MCF 10A (cell line): ENCODE data around the gene IGFBP6. TPM values are rescaled to one million over a fixed set of nuclear protein-coding genes. Genes with fewer than 3 reads are reported as not detected.

ENCODE experiments used
- BruUV-seq: library from RNA; stranded (reverse); fragments of 400-500 nt; replicated peaks from 2 replicates; lab custom pipeline; 2021; lab: Mats Ljungman, UMichigan
- CTCF ChIA-PET: fragments of 300-600 bp; sonication (Branson Sonifier 250); formaldehyde crosslinking; extraction: SDS; loops from one replicate; lab custom pipeline; 2021; ENCODE audit warnings: antibody characterized with exemption, inconsistent platforms; lab: Yijun Ruan, JAX
- POLR2A ChIA-PET: fragments of 300-600, 350-650 bp; sonication (Branson Sonifier 250); formaldehyde crosslinking; extraction: SDS; loops from one replicate; lab custom pipeline; 2020; ENCODE audit warnings: antibody characterized with exemption, inconsistent platforms; lab: Yijun Ruan, JAX
- DNase-seq: peaks from one replicate; pipeline ENCODE4 v3.0.0-alpha.2; 2018; ENCODE audit not compliant: unreplicated experiment
- H3K27ac Mint-ChIP-seq: one replicate; pipeline ENCODE4 v1.8.0; 2022; ENCODE audit warnings: mild to moderate bottlenecking, low read depth, mixed read lengths; ENCODE audit not compliant: unreplicated experiment
- H3K27me3 Mint-ChIP-seq: one replicate; pipeline ENCODE4 v1.8.0; 2022; ENCODE audit warnings: mixed read lengths; ENCODE audit not compliant: insufficient read depth, unreplicated experiment
- H3K36me3 Mint-ChIP-seq: one replicate; pipeline ENCODE4 v1.8.0; 2022; ENCODE audit warnings: mild to moderate bottlenecking, moderate library complexity, mixed read lengths; ENCODE audit not compliant: insufficient read depth, unreplicated experiment
- H3K4me1 Mint-ChIP-seq: one replicate; pipeline ENCODE4 v1.8.0; 2022; ENCODE audit warnings: mixed read lengths; ENCODE audit not compliant: insufficient read depth, unreplicated experiment
- H3K4me3 Mint-ChIP-seq: one replicate; pipeline ENCODE4 v1.8.0; 2022; ENCODE audit warnings: mild to moderate bottlenecking, moderate library complexity, mixed read lengths; ENCODE audit not compliant: unreplicated experiment
- H3K9me3 Mint-ChIP-seq: one replicate; pipeline ENCODE4 v1.8.0; 2022; ENCODE audit warnings: mixed read lengths; ENCODE audit not compliant: unreplicated experiment
- CTCF ChIP-seq: fragments of 200-600 bp; IDR thresholded peaks from one replicate; pipeline ENCODE4 v1.8.0; 2022; ENCODE audit warnings: antibody characterized with exemption, mild to moderate bottlenecking; ENCODE audit not compliant: unreplicated experiment
- intact Hi-C: fragments of 100-400 bp; cut with micrococcal nuclease; formaldehyde crosslinking; loops from 2 replicates; pipeline ENCODE4 v1.14.1; 2022
- total RNA-seq: library from RNA; stranded (reverse); gene quantifications from 2 replicates; pipeline ENCODE4 v1.2.3, GENCODE V29; 2022

IGFBP6 gene
- total RNA-seq, 1 experiment from 2014 or later, result 6.4 TPM

DNA sequence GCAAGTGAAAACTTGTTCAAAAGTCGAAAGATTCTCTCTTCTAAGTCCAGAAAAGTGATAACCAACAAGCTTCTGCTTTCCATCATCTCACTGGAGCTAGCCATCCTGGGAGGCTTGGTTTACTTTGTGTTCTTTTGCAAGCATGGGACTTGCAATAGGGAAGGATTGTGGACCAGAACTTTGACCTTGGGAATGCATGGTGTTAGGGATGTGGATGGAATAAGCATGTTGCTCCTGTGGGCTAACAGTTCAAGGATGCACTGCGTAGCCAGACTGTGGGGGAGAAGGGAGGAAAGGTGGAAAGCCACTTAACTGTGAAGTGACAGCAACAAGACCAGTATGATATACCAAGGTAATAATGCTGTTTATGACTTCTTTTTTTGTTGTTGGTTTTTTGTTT is 34.4 kb downstream of the IGFBP6 start:
- H3K4me3 Mint-ChIP-seq, result no peak overlapping the region
- no peaks in the 10 kb centered on the region for H3K4me1 Mint-ChIP-seq
- no peaks in the 10 kb centered on the region for H3K9me3 Mint-ChIP-seq
- H3K36me3 Mint-ChIP-seq, result no peaks in the 10 kb centered on the region
- intact Hi-C loops, result no loop called here
- CTCF ChIA-PET, result interaction anchor here (1.2 kb wide), 1 partner anchor 27 kb away, joined by 4 read pairs; no protein-coding TSS in a partner anchor
- H3K27ac Mint-ChIP-seq, result no peak overlapping the region
- BruUV-seq, result no TSS peak
- DNase-seq, result no peak
- POLR2A ChIA-PET, result interaction anchor here (0.6 kb wide), 1 partner anchor 11 kb away, joined by 3 read pairs; no protein-coding TSS in a partner anchor
- TF ChIP-seq CTCF, result no peak
- H3K27me3 Mint-ChIP-seq, result peaks cover 36% of the 10 kb centered on the region

GRCh38 chr12:53133722-53134121 is 36.3 kb downstream of the IGFBP6 start:
- no peak for DNase-seq
- no TSS peak for BruUV-seq
- POLR2A ChIA-PET, result no interaction called here
- no peaks in the 10 kb centered on the region for H3K4me1 Mint-ChIP-seq
- H3K4me3 Mint-ChIP-seq, result no peak overlapping the region
- H3K27ac Mint-ChIP-seq, result no peak overlapping the region
- intact Hi-C loops, result no loop called here
- no peaks in the 10 kb centered on the region for H3K9me3 Mint-ChIP-seq
- H3K27me3 Mint-ChIP-seq, result peaks cover 17% of the 10 kb centered on the region
- H3K36me3 Mint-ChIP-seq, result no peaks in the 10 kb centered on the region
- CTCF ChIA-PET, result no interaction called here
- no peak for TF ChIP-seq CTCF

- no peak overlapping the region for H3K4me3 Mint-ChIP-seq
Measured at GRCh38 chr12:53143355-53143754, 45.9 kb downstream of the IGFBP6 start.

More at GRCh38 chr12:53143355-53143754, 45.9 kb downstream of the IGFBP6 start:
- BruUV-seq, result no TSS peak
- Mint-ChIP-seq H3K9me3 (no peaks in the 10 kb centered on the region), H3K27ac (no peak overlapping the region), H3K4me1 (peaks cover 6% of the 10 kb centered on the region), H3K36me3 (peaks cover 7% of the 10 kb centered on the region), H3K27me3 (no peaks in the 10 kb centered on the region)
- ChIA-PET POLR2A (interaction anchor here (0.7 kb wide), 1 partner anchor 15 kb away, joined by 4 read pairs; no protein-coding TSS in a partner anchor), CTCF (interaction anchor here (0.5 to 0.7 kb wide), 2 partner anchors 19 to 23 kb away, joined by 4 read pairs; no protein-coding TSS in a partner anchor)
- no peak for DNase-seq
- intact Hi-C loops, result no loop called here
- TF ChIP-seq CTCF, result no peak
